Stimulated activated CD4-positive, alpha-beta T cell treated with anti-CD3 and anti-CD28 coated beads, Interleukin-2, amount 100 ng/mL, for 4 hours (primary cell): ENCODE results near the gene NLGN1.
"Not testable (repeated sequence)": the region's sequence is repeated elsewhere in the genome, so short reads cannot be mapped to it uniquely, and the experiment has no call there.

Experiments
- DNase-seq: peaks from one replicate; pipeline ENCODE4 v3.0.0-alpha.2; 2020; ENCODE audit warnings: low read depth

NLGN1 gene

DNA sequence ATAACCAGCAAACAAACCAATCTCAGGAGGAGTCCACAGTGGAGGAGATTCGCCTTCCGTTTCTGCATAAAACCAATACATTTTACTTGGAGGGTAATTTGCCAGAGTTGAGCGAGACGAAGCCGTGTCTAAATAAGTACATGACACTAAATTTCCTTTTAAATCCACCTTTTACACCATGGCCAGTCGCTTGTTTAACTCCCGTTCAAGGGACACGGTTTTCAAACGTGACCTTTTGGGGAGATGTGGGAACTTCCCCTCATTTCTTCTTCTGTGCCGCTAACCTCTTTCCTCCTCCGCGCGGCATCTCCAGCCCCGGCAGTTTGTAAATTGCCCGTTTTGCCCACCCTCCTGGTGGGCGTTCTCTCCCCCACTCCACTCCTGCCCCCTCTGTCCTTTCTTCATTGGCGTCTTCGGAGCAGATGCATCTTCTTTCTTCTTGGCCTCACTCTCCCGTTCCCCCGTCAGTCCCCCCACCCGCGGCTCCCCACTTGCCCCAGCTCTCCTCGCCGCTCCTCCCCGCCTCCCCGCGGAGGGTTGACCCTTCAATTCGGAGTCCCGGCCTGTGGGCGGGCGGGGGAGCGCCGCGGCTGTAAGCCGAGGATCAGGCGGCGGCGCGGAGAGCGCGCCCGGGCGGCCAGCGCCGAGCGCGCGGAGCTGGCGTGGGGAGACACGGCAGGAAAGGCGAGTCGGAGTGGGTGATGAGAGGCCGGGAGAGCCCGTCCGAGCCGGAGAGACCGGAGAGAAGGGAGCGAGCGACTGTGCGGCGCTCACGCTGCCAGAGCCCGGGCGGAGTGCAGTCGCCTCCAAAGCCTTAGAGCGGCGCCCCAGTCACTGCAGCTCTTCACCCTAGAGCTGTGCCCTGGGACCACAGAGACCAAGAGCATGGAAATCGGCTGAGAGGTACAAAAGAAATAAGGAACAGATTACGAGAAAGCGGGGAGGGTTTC lies at the start of gene NLGN1:
NLGN1 (plus strand) TSS at position 584 of the 950 bp plus-strand sequence.
- DNase-seq = no peak

DNA sequence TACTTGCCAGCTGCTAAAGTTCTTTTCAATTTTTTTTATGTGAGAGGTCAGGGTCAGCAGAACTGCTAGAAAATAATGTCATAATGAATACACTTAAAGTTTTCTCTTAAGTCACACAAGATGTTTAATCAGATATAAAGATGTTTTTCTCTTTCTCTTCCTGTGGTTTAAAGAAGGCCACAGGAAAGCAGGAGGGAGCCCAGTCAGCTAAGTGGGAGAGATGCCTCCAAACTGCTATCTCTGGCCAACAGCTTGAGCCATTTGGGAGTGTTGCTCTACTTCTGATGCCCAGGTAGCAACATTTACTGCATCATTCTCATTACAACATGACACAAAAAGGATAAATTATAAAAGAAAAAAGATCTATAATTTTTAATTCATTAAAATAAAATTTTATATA lies 45.7 kb upstream of the NLGN1 start:
- no peak for DNase-seq

DNA sequence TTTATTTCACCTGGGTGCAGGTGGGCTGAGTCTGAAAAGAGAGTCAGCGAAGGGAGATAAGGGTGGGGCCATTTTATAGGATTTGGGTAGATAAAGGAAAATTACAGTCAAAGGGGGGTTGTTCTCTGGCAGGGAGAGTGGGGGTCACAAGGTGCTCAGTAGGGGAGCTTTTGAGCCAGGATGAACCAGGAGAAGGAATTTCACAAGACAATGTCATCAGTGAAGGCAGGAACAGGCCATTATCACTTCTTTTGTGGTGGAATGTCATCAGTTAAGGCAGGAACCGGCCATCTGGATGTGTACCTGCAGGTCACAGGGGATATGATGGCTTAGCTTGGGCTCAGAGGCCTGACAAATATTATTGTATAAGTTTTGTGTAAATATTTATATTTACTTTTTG lies 44.4 kb upstream of the NLGN1 start:
- not testable (repeated sequence) for DNase-seq

DNA sequence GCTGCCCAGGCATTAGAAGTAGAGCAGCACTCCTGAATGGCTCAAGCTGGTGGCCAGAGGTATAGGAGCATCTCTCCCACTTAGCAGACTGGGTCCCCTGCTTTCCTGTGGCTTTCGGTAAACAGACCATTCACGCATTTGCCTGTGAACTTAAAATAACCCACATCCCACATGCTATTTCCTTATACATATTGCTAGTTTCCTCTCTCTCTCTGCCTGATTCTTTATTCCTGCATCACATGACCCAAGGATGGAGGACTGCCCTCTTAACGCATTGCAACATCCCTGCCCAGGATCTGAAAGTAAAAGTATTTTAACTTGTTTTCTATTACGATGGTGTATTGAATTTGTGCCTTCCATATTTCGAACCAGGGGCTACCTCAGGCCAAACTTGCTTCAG lies 43.4 kb upstream of the NLGN1 start:
- no peak for DNase-seq

DNA sequence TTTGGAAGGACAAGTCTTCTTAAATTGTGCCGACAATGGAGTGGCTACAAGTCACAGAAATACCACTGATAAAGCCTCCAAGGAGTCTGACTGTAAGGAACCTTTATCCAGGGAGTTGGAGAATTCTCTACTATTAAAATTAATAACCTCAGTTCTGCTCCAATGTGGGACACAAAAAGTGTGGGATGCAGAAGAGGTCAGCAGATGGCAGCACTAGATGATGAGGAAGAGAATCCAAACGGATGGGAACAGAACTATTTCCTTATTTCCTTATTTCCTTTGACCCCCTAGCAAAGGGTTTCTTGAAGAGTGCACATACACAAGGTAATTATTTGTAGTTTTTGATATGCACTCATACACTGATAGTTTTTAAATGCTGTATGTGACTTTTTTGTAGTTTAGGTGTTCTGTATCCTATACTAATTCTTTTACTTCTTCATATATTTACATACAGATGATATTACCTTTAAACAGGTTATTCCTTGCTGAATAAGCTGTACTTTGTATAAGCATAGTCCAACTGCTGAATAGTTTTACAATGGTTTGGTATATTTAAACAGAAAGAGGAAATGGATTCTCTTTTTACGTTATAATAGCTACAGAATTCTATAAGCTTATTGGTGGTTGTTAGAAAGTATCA lies 25.6 kb upstream of the NLGN1 start:
- DNase-seq = no peak

DNA sequence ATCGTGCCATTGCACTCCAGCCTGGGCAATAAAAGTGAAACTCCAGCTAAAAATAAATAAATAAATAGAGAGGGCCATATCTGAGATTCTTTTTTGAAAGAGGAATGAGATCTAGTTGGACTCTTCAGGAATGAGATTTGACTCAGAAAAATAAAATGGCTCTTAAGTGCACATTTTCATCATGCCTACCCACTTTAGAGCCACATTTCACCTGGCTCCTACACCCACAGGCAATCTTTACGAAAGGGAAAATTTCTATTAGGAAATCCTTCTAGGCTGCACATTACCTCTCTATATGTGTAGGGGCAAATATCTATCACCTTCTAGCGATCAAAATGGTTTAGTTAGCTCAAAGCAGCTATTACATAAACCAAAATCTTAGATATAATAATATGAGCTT lies 16.9 kb upstream of the NLGN1 start:
- DNase-seq = no peak

DNA sequence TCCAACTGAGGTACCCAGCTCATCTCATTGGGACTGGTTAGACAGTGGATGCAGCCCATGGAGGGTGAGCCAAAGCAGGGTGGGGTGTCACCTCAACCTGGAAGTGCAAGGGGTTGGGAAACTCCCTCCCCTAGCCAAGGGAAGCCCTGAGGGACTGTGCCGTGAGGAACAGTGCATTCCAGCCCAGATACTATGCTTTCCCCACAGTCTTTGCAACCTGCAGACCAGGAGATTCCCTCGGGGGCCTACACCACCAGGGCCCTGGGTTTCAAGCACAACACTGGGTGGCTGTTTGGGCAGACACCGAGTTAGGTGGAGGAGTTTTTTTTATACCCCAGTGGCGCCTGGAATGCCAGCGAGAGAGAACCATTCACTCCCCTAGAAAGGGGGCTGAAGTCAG lies 15.6 kb upstream of the NLGN1 start:
- DNase-seq = not testable (repeated sequence)

DNA sequence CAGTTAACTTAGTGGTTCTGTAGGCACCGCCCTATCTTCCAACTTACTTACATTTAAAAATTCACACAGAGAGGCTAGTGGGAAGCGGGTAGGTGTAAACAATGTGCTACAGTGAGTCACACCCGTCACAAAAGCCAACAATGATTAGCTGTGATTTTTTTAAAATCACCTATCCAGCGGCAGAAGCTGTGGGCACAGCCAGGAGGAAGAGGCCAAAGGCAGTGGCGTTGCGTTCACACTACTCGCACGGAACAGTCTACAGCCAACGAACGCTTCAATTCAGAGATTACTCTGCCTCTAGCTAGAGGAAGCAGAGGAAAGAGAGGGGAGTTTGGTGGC lies 2.5 kb upstream of the NLGN1 start:
- DNase-seq = no peak

DNA sequence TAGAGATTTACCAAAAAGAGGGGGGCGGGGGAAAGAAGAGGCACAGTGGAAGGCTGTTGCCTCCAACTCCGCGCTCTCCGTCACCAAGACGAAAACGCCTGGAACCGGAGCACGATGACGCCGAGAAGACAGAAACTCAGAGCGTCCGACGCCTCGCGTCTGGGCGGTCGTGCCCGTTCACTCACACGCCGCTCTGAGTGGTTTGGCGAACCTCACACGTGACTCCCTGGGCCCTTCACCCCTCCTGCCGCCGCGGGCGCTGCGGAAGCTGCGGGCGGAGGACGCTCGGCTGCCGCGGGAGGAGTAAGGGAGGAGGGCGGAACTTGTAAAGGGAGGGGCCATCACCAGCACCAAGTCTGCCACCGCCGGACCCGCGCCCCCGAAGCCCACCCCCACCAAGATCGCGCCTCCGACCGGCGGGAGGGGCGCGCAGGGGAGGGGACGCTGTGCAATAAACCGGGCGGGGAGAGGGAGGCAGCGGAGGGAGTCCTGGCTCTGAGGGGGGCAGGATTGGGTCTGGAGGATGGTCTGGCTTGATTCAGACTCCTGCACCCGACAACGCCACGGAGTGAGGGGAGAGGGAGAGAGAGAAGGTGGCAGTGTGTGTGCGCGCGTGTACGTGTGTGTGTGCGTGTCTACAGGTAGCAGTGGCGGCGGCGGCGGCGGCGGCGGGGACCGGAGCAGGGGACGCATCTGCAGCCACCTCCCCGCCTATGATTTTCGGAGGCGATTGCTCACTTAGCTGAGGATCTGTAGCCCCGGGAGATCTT lies 1.9 kb upstream of the NLGN1 start:
- DNase-seq = peak; percentile 7

DNA sequence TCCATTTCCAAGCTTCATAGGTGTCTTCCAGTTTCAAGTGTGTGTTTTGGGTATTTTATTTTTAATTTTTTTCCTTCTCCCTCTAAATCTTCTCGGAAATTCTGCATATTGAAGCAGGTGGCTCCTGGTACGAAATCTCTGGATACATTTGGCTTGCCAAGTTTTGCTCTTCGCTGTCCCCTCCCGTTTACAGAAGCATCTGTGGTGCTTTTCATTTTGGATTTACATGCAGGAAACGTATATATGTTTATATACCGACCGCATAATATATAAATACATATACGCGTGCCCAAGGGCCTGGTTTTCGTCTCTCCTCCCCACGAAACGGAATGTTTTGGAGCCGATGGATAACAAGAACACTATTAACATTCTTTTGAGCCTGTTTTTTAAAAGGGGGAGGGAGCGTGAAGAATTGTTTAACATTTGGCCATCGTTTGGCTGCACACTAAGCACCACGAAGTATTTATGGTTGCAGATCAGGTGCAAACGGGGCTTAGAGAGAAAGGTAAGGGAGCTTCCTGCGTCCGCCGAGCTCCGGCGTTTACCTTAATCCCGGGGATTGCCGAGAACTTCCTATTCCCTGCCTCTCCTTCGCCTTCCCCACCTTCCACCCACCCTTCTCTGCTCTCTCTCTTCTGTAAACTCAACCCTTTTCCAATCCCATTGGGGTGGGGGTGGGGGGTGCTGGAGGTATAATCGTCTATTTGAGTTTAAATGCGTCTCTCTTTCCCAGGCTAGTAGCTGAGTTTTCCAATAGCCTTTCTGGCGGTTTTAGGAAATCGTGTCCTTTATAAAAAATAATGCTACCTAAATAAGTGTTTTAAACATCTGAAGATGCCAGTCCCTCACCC lies 1.1 kb upstream of the NLGN1 start:
- no peak for DNase-seq

DNA sequence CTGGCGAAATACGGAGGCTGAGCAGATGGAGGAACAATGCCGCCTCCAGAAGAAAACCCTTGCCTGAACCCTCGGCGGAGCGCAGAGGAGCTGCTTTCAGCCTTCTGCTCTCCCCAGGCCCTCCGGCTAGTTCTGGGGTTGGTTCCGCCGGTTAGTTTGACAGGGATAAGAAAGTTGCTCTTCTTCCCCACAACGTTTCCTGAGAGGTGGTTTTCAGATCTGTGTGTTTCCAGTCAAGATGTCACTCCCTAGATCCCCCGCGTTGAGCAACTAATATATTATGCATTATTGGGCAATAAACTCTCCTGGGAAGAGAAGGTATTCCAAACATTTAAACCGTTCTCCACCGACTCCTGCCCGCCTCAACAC lies 551 bp downstream of the NLGN1 start:
- DNase-seq = no peak

DNA sequence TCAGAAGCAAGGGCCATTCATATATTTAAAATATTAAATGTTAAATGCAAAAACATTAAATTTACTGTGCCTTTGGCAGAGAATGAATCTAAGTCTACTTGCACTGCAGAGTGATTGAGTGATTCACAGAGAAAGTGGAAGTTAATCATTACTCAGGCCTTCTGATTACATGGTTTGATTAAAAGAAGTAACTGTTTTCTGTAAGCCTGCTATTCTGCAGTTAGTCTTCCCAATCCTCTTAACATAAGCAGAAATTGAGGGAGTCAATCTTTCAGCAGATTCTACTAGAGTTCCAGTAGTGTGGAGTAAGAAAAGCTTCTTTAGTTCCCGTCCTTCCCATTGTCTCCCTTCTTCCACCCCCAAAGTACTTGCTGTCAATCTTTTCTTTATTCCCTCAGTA lies 1.5 kb downstream of the NLGN1 start:
- no peak for DNase-seq

DNA sequence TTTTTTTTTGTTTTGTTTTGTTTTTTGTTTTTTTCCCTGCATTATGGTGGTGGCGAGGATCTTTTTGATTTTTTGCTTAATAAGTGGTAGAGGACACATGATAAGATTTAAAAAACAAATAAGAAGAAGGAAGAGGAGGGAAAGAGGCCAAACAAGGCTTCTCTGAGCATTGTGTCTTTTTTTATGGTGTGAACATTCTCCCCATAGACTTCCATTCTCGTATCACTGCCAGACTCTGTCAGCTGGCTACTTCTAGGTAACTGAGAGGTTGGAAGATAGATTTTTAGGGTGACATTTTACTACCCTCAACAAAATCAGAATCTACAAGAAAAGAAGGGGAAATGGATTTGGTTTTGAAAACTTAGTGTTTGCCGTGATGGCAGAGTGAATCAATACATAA lies 3.8 kb downstream of the NLGN1 start:
- DNase-seq = no peak

DNA sequence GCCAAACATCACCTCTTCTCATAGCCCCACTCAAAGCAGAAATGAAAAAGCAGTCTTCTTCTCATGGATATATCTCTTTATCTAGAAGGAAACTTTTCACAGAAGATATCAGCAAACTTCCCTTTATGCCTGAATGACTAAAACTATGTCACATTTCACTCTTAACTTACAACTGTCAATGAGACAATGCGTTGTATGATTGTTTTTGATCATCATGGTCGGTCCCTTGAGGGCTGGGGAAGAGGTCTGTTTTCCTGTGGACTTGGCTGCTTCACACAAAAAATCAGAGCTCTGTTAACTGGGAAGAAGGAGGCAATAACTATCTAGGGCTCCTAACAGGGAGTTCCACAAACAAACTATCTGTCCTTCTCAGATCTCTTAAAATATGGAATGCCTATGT lies 5.1 kb downstream of the NLGN1 start:
- DNase-seq = no peak

DNA sequence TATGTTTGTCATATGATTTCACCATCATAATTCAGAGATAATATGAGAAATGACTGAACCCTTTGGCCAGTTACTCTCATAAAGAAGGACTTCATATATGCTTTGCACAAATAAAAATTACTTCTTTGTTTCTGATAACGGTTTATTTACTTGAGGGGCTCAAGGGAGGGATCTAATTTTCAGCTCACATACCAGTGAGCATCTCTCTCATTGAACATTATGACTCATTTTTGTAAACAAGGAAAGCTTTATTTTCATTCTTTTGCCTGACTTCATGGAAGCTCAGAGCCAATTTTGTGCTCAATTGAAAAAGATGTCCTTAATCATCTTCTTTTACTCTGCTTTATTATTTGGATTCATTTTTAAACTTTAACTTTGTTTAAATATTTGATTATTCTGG lies 5.8 kb downstream of the NLGN1 start:
- DNase-seq = no peak

DNA sequence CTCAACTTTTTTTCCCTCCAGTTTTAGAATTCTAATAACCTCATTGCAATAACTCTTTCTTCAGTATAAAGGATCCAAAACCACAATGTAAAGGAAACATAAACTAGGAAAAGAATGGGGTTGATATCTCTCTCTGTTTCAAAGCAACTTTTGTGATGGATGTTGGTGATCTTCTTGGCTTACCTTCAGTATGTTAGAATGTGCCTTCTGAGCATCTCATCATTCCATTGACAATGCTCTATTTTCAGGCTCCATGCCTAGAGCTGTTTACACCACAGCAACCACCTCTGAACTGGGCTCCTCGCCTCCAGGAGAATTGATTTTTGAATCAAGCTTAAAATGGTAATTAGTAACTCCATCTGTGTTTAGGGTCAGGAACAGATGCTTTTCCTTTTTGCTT lies 6.6 kb downstream of the NLGN1 start:
- DNase-seq = no peak

DNA sequence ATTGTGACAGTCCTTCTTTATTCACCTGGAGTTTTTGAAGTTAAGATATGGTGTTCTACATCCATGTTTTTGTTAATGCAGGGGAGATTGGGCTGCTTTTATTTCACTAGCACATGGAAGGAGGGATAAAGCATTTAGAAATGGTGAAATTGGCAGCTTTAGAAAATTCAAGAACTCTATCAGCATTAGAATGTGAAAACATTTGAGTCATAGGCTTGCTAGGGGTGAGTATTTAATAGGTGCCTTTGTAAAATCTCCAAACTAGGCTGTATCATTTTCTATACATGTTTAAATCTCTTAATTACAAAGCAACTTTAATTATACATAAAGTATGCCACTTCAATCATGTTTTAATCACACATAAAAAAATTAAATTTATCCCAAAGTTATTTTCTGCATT lies 12.9 kb downstream of the NLGN1 start:
- no peak for DNase-seq

DNA sequence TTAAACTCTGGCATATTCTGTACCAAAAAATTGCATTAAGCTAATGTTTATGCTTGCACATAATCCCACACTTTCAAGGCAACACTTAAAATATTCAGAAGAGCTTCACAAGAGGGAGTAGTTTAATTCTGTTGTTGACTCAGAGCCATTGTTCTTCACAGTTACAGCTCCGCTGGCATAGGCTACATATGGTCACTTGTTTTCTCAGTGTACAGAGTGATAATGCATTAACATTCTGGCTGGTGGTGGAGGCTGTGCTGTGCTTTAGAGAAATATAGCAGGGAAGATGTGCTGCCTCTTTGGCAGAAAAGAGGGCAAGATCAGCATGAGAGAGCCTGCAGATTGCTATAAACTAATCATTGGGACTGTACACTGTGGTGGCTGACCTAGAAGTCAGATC lies 13.3 kb downstream of the NLGN1 start:
- no peak for DNase-seq

DNA sequence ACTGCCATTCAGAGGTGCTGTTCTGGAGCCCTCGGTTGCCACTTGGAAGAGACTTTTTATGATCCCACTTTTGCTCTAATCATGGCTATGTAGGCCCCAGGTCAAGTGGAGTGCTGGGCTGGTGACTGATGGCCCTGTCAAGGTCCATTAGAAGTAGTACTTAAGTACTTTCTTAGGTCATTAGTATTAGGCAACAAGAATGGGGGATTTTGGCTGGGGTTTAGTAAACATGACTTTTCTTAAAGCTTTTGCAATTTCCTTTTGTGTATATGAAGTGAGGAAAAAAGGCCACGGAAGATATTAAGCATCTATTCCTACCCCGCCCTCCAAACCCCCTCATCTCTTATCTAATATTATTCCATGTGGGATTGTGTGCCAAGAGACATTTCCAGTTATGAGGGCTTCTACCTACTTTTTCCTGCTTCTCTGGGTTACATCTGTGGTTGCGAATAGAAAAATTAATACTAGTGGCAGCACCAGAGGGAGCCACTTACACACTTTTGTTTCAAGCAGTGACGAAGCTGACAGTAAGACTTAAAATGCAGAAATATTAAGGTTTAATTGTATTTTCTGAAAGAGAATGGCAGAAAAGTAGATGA lies 13.9 kb downstream of the NLGN1 start:
- no peak for DNase-seq

DNA sequence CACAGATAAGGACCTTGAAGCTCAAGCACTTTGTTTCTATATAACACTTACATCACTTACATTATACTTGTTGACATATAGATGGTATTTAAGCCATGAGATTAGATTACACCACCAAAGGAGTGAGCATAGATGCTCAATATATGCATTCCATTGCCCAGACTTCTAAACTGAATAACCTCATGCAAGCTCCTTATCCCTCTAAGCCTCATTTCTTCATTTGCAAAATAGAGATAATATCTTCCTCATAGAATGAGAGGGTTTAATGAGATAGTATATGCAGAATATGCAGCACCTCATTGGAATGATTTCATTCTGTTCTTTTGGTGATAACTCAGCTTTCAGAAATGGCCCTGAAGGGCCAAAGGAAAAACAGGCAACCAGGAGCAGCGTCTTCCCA lies 18.5 kb downstream of the NLGN1 start:
- no peak for DNase-seq

DNA sequence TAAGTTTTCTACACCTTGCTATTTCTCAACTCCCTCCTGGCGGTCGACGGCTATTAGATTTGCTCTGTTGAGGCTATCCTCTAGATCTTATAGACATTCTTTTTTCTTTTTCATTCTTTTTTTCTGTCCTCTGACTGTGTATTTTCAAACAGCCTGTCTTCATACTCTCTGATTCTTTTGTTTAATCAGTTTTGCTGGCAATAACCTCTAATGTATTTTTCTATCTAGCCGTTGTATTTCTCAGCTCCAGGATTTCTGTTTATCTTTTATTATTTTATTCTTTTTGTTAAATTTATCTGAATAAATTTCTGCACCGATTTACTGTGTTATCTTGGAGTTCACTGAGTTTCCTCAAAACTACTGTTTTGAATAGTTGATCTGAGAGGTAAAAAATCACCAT lies 31.5 kb downstream of the NLGN1 start:
- no peak for DNase-seq

DNA sequence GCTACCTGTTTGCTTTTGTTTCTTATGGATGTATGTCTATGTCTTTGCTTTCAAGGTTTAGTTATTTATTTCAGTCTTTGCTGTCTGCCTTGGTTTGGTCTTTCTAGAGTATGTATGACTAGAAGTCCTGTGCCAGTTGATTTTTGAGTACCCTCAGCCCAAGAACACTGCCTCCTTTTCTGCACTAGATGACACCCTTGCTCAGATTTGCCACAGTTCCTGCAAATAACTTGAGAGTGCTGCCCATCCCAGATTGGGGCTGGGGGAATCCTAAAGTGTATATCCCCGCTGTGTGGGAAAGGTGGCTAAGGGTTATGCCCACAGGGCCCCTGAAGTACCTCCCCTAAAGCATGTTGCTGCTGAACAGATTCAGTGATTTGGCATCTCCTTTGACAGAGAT lies 32.0 kb downstream of the NLGN1 start:
- no peak for DNase-seq
